H1 (cell line): Measurements from ENCODE around the gene TAS1R3. TPM values are rescaled to one million over a fixed set of nuclear protein-coding genes. Genes with fewer than 3 reads are reported as not detected.

Experiments used
- ASH2L ChIP-seq: fragments of 200-600, 300-600 bp; sonication (generic); IDR thresholded peaks from one replicate; pipeline ENCODE4 v1.7.1; 2017; ENCODE audit warnings: low read length
- CTCF ChIP-seq, 3 experiments: IDR thresholded peaks; 1 replicate in 2 of 3; 2 replicates in 1 of 3; pipeline versions ENCODE4 v1.5.1 to v1.6.1; 2011; ENCODE audit warnings: low read length in 3 of 3, mild to moderate bottlenecking in 3 of 3, inconsistent platforms in 2 of 3, low read depth in 1 of 3, moderate library complexity in 1 of 3; ENCODE audit not compliant: insufficient read depth in 1 of 3; ENCODE audit errors: control extremely low read depth in 1 of 3
- KDM5A ChIP-seq: fragments of 200-600 bp; IDR thresholded peaks from 2 replicates; pipeline ENCODE4 v1.7.1; 2012; ENCODE audit warnings: mild to moderate bottlenecking, low read length, inconsistent platforms, mixed read lengths
- MAFK ChIP-seq: IDR thresholded peaks from 2 replicates; pipeline ENCODE4 v1.6.1; 2012; ENCODE audit warnings: low read depth, mild to moderate bottlenecking, improper control_type of control experiment, low read length
- MAX ChIP-seq: IDR thresholded peaks from 2 replicates; pipeline ENCODE4 v1.6.1; 2012; ENCODE audit warnings: inconsistent platforms
- NANOG ChIP-seq: IDR thresholded peaks from 2 replicates; pipeline ENCODE4 v1.6.1; 2011; ENCODE audit warnings: low read length, low read depth, mild to moderate bottlenecking, inconsistent platforms; ENCODE audit not compliant: insufficient read depth, poor library complexity, severe bottlenecking
- POLR2A ChIP-seq, 2 experiments: IDR thresholded peaks; 1 replicate in 1 of 2; 2 replicates in 1 of 2; pipeline ENCODE4 v1.6.1; 2011; ENCODE audit warnings: low read depth in 2 of 2, low read length in 2 of 2, mild to moderate bottlenecking in 2 of 2; ENCODE audit errors: control extremely low read depth in 1 of 2
- POLR2AphosphoS5 ChIP-seq: IDR thresholded peaks from 2 replicates; pipeline ENCODE4 v1.6.1; 2011; ENCODE audit warnings: low read depth, low read length
- RBBP5 ChIP-seq: IDR thresholded peaks from 2 replicates; pipeline ENCODE4 v1.7.1; 2012; ENCODE audit warnings: low read depth, mild to moderate bottlenecking, inconsistent platforms, low read length, moderate library complexity, borderline replicate concordance
- YY1 ChIP-seq: IDR thresholded peaks from 2 replicates; pipeline ENCODE4 v1.6.1; 2011; ENCODE audit warnings: low read depth, mild to moderate bottlenecking, low read length
- polyA plus RNA-seq, 7 experiments: library from polyadenylated mRNA; depleted of rRNA in 3 of 7; stranded (reverse) in 5 of 7; unstranded in 2 of 7; fragments of >200 nt in 5 of 7; fragments of 200-250 nt in 2 of 7; gene quantifications; 1 replicate in 5 of 7; 2 replicates in 1 of 7; 4 replicates in 1 of 7; pipeline versions ENCODE4 v1.2.1 to v1.2.3, GENCODE V29; 2011 to 2013; ENCODE audit warnings: missing spikeins in 2 of 7, mixed read lengths in 2 of 7
- total RNA-seq: library from RNA; stranded (reverse); fragmentation: NEBNext Ultra II Directional; extraction: Animal tissue kit (Norgen Biotek cat#: 25700); gene quantifications from 2 replicates; pipeline ENCODE4 v1.2.1, GENCODE V29; 2021
- TF ChIP-seq, protein P1 (sequence below): IDR thresholded peaks from 2 replicates; pipeline ENCODE4 v1.6.1; 2011; ENCODE audit warnings: low read length, improper control_type of control experiment

TAS1R3 gene
- total and polyA plus RNA-seq, 2 of the 8 experiments (the other 6 are each of a cell fraction or from before 2014, with no cell fraction given): 0.03 to 0.19 TPM

DNA sequence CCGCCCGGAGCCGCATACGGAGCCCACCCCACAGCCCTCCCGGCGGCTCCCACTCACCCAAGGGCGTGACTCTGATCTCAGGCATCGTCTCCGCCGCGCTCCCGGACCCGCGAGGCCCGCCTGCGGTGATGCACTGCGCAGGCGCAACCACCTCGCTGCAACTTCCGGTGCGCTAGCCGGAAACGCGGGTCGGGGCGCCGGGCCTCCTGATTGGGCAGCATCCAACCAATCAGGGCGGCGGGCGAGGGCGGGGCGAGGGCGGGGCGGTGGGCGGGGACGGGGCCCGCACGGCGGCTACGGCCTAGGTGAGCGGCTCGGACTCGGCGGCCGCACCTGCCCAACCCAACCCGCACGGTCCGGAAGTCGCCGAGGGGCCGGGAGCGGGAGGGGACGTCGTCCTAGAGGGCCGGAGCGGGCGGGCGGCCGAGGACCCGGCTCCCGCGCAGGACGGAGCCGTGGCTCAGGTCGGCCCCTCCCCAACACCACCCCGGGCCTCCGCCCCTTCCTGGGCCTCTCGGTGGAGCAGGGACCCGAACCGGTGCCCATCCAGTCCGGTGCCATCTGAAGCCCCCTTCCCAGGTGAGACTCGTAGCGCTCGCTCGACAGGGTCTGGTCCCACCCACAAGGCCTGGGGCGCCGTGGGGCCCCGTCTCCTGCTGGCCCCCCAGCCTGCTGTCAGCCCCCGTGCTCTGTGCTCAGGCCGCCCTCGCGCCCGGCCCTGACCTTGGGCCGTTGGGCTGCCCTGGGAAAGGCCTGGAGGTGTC, 6.4 kb upstream of the TAS1R3 start, which contains the start of the genes CPTP and INTS11 (continued):
- peak; percentile 46 for TF ChIP-seq ASH2L
- TF ChIP-seq POLR2A (IDR thresholded peaks at IDR 0.05; ENCODE audit: control extremely low read depth in 1 of 2, low read depth in 2 of 2, low read length in 2 of 2): peak in 1 of 2 experiments; percentile 74; a peak in 2 of 3 replicates
- 0 out of 2 replicates have a peak, but pooled peaks have one; percentile 52 for TF ChIP-seq RBBP5
- TF ChIP-seq MAX: peak; percentile 44
- no peak for TF ChIP-seq CTCF (IDR thresholded peaks at IDR 0.05; ENCODE audit: control extremely low read depth in 1 of 3, insufficient read depth in 1 of 3, low read depth in 1 of 3, low read length in 3 of 3)
- no peak for TF ChIP-seq KDM5A
- TF ChIP-seq MAFK: no peak
- TF ChIP-seq YY1: no peak
- TF ChIP-seq, protein P1, sequence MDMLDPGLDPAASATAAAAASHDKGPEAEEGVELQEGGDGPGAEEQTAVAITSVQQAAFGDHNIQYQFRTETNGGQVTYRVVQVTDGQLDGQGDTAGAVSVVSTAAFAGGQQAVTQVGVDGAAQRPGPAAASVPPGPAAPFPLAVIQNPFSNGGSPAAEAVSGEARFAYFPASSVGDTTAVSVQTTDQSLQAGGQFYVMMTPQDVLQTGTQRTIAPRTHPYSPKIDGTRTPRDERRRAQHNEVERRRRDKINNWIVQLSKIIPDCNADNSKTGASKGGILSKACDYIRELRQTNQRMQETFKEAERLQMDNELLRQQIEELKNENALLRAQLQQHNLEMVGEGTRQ: no peak
- TF ChIP-seq POLR2AphosphoS5: peak; percentile 73; the same call in 1 of the 2 replicates
- TF ChIP-seq NANOG: no peak
